Measurements from ENCODE around the gene SFT2D1. TPM values are rescaled to one million over a fixed set of nuclear protein-coding genes. Genes with fewer than 3 reads are reported as not detected.

The SFT2D1 gene
- total RNA-seq, 1 donor from 2014 or later = 23.3 TPM

DNA sequence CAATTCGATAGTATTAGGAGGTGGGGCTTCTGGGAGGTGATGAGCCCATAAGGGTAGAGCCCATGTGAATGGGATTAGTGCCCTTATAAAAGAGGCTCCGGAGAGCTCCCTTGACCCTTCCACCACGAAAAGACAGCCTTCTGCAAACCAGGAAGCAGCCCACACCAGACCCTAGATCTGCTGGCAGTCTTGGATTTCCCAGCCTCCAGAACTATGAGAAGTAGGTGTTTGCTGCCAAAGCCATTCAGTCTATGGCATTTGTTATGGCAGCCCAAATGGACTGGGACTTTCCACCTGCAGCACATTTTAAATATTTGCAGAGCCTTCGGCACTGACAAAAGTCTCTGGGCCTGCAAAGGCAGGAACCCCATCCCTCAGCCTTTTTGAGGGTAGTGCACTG lies 11.8 kb upstream of the SFT2D1 start:
- H3K27me3 ChIP-seq = no peaks in the 10 kb centered on the region
- H3K4me3 ChIP-seq = no peak overlapping the region
- no peaks in the 10 kb centered on the region for H3K36me3 ChIP-seq
- H3K9me3 ChIP-seq = no peaks in the 10 kb centered on the region
- intact Hi-C loops (cut with DNase I) = no loop called here
- H3K4me1 ChIP-seq = no peaks in the 10 kb centered on the region
- no peak overlapping the region for H3K27ac ChIP-seq
- no peak for DNase-seq (ENCODE audit: extremely low spot score in 2 of 2)
- TF ChIP-seq, protein P1, sequence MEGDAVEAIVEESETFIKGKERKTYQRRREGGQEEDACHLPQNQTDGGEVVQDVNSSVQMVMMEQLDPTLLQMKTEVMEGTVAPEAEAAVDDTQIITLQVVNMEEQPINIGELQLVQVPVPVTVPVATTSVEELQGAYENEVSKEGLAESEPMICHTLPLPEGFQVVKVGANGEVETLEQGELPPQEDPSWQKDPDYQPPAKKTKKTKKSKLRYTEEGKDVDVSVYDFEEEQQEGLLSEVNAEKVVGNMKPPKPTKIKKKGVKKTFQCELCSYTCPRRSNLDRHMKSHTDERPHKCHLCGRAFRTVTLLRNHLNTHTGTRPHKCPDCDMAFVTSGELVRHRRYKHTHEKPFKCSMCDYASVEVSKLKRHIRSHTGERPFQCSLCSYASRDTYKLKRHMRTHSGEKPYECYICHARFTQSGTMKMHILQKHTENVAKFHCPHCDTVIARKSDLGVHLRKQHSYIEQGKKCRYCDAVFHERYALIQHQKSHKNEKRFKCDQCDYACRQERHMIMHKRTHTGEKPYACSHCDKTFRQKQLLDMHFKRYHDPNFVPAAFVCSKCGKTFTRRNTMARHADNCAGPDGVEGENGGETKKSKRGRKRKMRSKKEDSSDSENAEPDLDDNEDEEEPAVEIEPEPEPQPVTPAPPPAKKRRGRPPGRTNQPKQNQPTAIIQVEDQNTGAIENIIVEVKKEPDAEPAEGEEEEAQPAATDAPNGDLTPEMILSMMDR (IDR thresholded peaks at IDR 0.05) = no peak
- TF ChIP-seq POLR2A (IDR thresholded peaks at IDR 0.05) (no peak), POLR2AphosphoS5 (IDR thresholded peaks at IDR 0.05; ENCODE audit: insufficient read depth in 1 of 2, low read depth in 1 of 2) (no peak)

DNA sequence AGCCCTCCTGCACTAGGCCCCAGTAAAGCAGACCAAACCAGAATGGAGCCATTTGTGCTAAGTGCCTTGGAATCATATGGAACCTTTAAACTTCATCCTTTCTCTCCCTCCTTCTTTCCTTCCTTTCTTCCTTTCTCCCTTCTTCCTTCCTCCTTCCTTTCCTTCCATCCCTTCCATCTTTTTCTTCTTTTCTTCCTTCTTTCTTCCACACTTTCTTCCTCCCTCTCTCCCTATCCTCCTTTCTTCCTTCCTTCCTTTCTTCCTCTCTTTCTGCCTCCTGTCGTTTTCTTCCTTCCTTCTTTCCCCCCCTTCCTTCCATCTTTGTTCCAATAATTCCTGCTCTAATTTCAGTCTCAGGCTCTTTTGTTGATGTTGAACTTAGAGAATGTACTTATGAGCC lies 11.2 kb upstream of the SFT2D1 start:
- H3K9me3 ChIP-seq = no peaks in the 10 kb centered on the region
- DNase-seq (ENCODE audit: extremely low spot score in 2 of 2) = no peak
- no peaks in the 10 kb centered on the region for H3K36me3 ChIP-seq
- H3K4me3 ChIP-seq = no peak overlapping the region
- H3K27ac ChIP-seq = no peak overlapping the region
- TF ChIP-seq, protein P1 (IDR thresholded peaks at IDR 0.05) = no peak
- TF ChIP-seq POLR2AphosphoS5 (IDR thresholded peaks at IDR 0.05; ENCODE audit: insufficient read depth in 1 of 2, low read depth in 1 of 2) (no peak), POLR2A (IDR thresholded peaks at IDR 0.05) (no peak)
- intact Hi-C loops (cut with DNase I) = no loop called here
- no peaks in the 10 kb centered on the region for H3K27me3 ChIP-seq
- no peaks in the 10 kb centered on the region for H3K4me1 ChIP-seq

DNA sequence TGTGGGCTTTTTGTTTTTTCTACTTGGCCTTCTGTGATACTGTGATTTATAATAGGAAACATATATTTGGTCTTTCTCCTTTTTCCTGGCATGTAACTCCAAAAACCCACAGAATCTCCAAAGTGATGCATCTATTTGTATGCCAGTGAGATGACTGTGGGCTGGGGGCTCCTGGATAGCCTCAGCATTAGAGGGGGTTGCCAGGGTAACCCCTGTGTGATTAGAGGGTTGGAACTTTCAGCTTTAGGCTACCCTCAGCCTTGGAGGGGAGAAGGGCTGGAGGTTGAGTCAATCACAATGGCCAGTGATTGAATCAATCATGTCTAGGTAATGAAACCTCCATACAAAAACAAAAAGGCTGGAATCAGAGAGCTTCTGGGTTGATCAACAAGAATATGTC lies 10.6 kb upstream of the SFT2D1 start:
- Histone ChIP-seq H3K9me3 (no peaks in the 10 kb centered on the region), H3K27me3 (no peaks in the 10 kb centered on the region), H3K4me3 (no peak overlapping the region), H3K4me1 (no peaks in the 10 kb centered on the region), H3K36me3 (no peaks in the 10 kb centered on the region), H3K27ac (no peak overlapping the region)
- intact Hi-C loops (cut with DNase I) = no loop called here
- TF ChIP-seq POLR2A (IDR thresholded peaks at IDR 0.05) (no peak), POLR2AphosphoS5 (IDR thresholded peaks at IDR 0.05; ENCODE audit: insufficient read depth in 1 of 2, low read depth in 1 of 2) (no peak)
- TF ChIP-seq, protein P1 (IDR thresholded peaks at IDR 0.05) = no peak
- no peak for DNase-seq (ENCODE audit: extremely low spot score in 2 of 2)

DNA sequence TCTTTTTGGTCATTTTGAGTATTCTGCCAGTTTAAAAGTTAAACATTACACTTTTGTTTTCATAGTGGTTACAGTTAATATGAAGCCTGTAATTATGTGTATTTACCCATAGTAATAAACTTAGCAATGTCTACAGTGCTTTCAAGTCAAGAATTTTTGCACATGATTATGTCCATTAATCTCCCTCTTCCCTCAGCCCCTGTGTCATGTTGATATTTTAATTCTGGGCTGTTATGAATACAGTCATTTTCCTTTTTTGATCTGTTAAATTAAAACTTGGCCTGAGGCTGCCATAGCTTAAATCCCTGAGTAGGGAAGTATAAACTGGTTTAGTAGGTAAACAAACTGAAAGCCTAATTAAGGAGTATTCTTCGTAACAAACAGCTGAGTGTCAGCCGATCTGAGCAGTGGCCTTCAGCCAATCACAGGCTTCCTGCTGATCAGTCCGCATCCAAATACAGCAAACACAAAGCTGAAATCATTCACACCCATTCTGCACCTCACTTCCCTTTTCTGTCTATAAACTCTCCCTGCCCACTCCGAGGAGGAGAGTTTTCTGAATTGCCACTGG lies 9.5 kb upstream of the SFT2D1 start:
- Histone ChIP-seq H3K4me3 (no peak overlapping the region), H3K4me1 (no peaks in the 10 kb centered on the region), H3K36me3 (no peaks in the 10 kb centered on the region), H3K27me3 (no peaks in the 10 kb centered on the region), H3K27ac (no peak overlapping the region), H3K9me3 (no peaks in the 10 kb centered on the region)
- intact Hi-C loops (cut with DNase I) = no loop called here
- no peak for TF ChIP-seq POLR2A (IDR thresholded peaks at IDR 0.05)
- TF ChIP-seq, protein P1 (IDR thresholded peaks at IDR 0.05) = no peak
- TF ChIP-seq POLR2AphosphoS5 (IDR thresholded peaks at IDR 0.05; ENCODE audit: insufficient read depth in 1 of 2, low read depth in 1 of 2) = peak in 1 of 2 donors; percentile 22
- DNase-seq (ENCODE audit: extremely low spot score in 2 of 2) = no peak

DNA sequence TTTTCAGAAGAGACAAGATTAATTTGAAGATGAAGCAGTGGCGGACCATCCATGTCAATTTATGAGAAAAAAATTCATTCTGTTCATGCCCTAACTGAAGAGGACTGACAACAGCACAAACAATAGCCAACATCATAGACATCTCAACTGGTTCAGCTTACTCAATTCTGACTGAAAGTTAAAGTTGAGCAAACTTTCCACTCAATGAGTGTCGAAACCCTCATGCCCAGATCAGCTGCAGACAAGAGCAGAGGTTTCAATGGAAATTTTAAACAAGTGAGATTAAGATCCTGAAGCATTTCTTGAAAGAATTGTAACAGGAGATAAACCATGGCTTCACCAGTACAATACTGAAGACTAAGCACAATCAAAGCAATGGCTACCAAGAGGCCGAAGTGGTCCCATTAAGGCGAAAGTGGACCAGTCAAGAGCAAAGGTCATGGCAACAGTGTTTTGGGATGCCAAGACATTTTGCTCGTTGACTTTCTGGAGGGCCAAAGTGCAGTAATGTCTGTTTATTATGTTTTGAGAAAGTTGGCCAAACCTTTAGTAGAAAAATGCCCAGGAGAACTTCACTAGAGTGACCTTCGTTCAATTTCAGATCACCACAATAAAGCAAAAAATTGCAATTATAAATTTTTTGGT lies 6.1 kb upstream of the SFT2D1 start:
- no peaks in the 10 kb centered on the region for H3K36me3 ChIP-seq
- intact Hi-C loops (cut with DNase I) = no loop called here
- TF ChIP-seq, protein P1 (IDR thresholded peaks at IDR 0.05) = no peak
- TF ChIP-seq POLR2A (IDR thresholded peaks at IDR 0.05) = no peak
- no peak for TF ChIP-seq POLR2AphosphoS5 (IDR thresholded peaks at IDR 0.05; ENCODE audit: insufficient read depth in 1 of 2, low read depth in 1 of 2)
- no peak for DNase-seq (ENCODE audit: extremely low spot score in 2 of 2)
- no peaks in the 10 kb centered on the region for H3K4me1 ChIP-seq
- H3K9me3 ChIP-seq = no peaks in the 10 kb centered on the region
- H3K27me3 ChIP-seq = no peaks in the 10 kb centered on the region
- H3K4me3 ChIP-seq = no peak overlapping the region
- H3K27ac ChIP-seq = no peak overlapping the region
